Fibroblast of villous mesenchyme (primary cell): ENCODE data around the gene PALLD. TPM values are rescaled to one million over a fixed set of nuclear protein-coding genes. Genes with fewer than 3 reads are reported as not detected.

Experiments used
- DNase-seq: peaks from one replicate; pipeline ENCODE4 v3.0.0-alpha.2; 2010; ENCODE audit warnings: low read depth
- H3K4me3 ChIP-seq: 2 replicates; pipeline ENCODE4 v1.5.1; 2011; ENCODE audit warnings: low read depth, mild to moderate bottlenecking, low read length
- CTCF ChIP-seq: IDR thresholded peaks from 2 replicates; pipeline ENCODE4 v1.5.1; 2012; ENCODE audit warnings: low read depth, mild to moderate bottlenecking, low read length; ENCODE audit not compliant: insufficient read depth
- total RNA-seq: library from RNA; depleted of rRNA; stranded (reverse); fragments of >200 nt; gene quantifications from 2 replicates; pipeline ENCODE4 v1.2.3, GENCODE V29; 2012

The PALLD gene
- total RNA-seq, 1 donor = 188 TPM

GRCh38 chr4:168735735-168736134, 238.9 kb downstream of the PALLD start:
- no peak for DNase-seq
- no peak overlapping the region for H3K4me3 ChIP-seq
- TF ChIP-seq CTCF = no peak

GRCh38 chr4:168736860-168737805, 240.3 kb downstream of the PALLD start:
- no peak for TF ChIP-seq CTCF
- DNase-seq = no peak
- no peak overlapping the region for H3K4me3 ChIP-seq

GRCh38 chr4:168737806-168738172, 240.9 kb downstream of the PALLD start:
- TF ChIP-seq CTCF = no peak
- no peak overlapping the region for H3K4me3 ChIP-seq
- peak; percentile 72 for DNase-seq

GRCh38 chr4:168739886-168740285, 243.0 kb downstream of the PALLD start:
- DNase-seq = no peak
- TF ChIP-seq CTCF = no peak
- H3K4me3 ChIP-seq = no peak overlapping the region

GRCh38 chr4:168740691-168741090, 243.8 kb downstream of the PALLD start:
- TF ChIP-seq CTCF = no peak
- no peak overlapping the region for H3K4me3 ChIP-seq
- DNase-seq = no peak

GRCh38 chr4:168741281-168742173, 244.7 kb downstream of the PALLD start:
- DNase-seq = no peak
- TF ChIP-seq CTCF = no peak
- no peak overlapping the region for H3K4me3 ChIP-seq
